HG03558 (cell line): ENCODE measurements around the gene SIPA1L3.

ENCODE experiments used
- ATAC-seq: cut with Tn5 transposase; IDR thresholded peaks from one replicate; pipeline ENCODE4 v1.9.1; 2021; ENCODE audit warnings: moderate number of reproducible peaks; ENCODE audit not compliant: unreplicated experiment; ENCODE audit errors: extremely low read depth

The SIPA1L3 gene

GRCh38 chr19:37973666-37974065, 66.7 kb downstream of the SIPA1L3 start:
- ATAC-seq = no peak

GRCh38 chr19:37975071-37975470, 68.1 kb downstream of the SIPA1L3 start:
- ATAC-seq = no peak

DNA sequence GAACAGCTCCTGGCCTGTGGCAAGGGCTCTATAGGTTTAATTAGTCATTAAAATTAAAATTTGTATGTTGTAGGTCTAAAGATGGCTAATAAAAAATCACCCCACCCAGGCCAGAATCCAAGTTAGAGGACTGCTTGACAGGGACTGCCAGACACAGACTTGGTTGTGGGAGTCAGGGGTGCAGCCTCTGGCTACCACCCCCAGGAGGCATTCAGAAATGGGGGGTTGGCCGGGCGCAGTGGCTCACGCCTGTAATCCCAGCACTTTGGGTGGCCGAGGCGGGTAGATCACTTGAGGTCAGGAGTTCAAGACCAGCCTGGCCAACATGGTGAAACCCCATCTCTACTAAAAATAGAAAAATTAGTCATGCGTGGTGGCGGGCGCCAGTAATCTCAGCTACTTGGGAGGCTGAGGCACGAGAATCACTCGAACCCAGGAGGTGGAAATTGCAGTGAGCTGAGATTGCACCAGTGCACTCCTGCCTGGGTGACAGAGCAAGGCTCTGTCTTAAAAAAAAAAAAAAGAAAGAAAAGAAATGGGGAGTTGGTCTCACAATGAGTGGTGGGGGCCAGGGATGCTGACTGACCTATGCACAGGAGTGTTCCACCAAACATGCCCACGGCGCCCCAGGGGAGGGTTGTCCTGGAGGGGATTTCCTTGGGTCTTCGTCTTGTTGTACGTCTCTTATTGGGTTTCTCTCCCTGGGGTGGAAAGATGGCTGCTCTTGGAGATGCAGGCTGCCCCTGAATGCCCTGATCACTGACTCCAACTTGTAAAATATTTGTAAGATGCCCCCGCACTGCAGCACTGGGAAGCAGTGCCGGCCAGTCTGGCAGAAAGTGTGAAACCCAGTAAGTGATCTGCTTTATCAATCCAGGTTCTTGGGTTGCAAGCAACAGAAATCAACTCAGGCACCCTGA, 68.8 kb downstream of the SIPA1L3 start:
- ATAC-seq = no peak

DNA sequence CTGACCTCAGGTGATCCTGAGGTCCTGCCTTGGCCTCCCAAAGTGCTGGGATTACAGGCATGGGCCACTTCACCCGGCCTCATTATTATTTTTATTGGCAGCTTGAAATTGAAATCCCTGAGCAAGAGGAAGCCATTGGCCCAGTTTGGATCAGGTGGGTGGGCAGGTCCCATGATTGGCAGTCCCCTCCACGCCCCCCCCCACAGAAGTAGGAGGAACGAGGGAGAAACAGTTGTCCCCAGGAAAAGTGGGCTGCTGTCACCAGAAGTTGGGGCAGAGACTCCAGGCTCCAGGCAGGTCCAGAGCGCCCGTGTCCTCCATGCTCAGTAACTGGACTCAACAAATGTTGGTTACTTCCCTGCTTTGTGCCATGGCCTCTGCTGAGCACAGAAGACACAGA, 70.4 kb downstream of the SIPA1L3 start:
- no peak for ATAC-seq

GRCh38 chr19:37977992-37978391, 71.0 kb downstream of the SIPA1L3 start:
- no peak for ATAC-seq

- no peak for ATAC-seq
Measured at GRCh38 chr19:37979547-37980082, 72.6 kb downstream of the SIPA1L3 start.

GRCh38 chr19:37980419-37981170, 73.6 kb downstream of the SIPA1L3 start:
- no peak for ATAC-seq

- ATAC-seq = no peak
Measured at GRCh38 chr19:37981785-37982475, 74.9 kb downstream of the SIPA1L3 start.

DNA sequence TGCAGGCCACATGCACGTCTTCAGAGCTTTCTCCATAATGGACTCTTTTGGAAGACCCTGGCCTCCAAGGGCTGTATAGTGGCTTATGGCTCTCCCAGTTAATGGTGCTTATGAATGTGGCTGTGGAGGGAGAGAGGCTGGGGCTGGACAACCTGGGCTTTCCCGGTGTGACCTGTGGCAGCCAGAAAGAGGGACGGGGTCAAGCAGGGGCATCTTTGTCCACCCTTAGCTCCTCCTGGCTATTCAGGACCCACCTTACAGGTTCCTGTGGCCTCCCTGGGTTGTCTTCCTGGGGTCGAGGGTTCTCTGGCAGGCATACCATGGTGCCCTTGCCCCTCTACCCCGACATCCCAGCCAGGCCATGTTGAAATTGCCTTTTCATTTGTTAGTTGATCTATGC, 75.6 kb downstream of the SIPA1L3 start:
- ATAC-seq = no peak

DNA sequence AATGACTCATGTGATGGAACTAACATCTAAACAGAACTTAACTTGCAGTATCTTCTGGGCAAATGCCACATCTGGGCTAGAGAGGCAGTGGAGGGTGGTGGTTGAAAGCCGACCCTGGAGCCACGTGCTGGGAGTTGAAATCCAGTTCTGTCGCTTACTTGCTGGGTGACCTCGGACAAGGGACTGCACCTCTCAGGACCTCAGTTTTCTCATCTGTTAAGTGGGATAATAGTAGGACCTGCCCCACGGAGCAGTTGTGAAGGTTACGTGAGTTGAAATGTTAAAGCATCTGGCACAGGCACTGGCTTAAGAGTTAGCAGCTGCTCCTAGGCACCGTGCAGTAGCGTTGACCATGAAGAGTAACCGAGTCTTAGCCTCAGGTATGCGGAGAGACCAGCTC, 76.1 kb downstream of the SIPA1L3 start:
- ATAC-seq = no peak

GRCh38 chr19:37983916-37984315, 76.9 kb downstream of the SIPA1L3 start:
- no peak for ATAC-seq

DNA sequence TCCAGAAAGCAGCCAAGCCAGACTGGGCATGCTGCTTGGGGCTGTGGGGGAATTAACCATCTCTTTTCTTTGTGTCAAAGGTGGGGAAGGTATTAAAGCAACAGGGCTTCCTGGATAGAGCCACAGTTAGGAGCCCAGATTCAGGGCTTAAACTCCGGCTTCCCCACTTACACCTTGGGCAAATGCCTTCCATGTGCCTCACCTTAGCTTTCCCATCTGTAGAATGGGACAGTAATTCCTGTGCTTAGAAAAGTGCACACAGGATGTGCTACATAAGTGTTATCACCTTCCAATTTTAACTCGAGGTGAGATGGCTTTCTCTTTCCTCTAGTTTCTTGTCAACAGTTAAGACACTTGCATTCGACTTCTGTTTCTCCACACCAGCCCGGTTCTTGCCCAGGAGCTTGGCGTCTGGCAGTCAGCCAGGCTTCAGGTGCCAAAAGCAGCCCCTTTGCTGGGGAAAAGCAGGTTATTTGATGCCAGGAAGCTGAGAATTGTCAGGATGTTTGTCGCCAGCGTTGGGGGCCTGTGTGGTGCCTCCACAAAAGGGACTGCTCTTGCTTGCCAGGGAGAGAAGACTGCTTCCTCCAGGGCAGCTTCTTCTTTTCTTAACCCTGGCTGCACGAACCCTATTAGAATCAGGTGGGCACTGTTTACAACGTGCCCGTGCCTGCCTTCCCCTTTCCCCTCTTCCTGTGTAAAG, 79.2 kb downstream of the SIPA1L3 start:
- no peak for ATAC-seq

- no peak for ATAC-seq
Measured at GRCh38 chr19:37987356-37988332, 80.6 kb downstream of the SIPA1L3 start.

DNA sequence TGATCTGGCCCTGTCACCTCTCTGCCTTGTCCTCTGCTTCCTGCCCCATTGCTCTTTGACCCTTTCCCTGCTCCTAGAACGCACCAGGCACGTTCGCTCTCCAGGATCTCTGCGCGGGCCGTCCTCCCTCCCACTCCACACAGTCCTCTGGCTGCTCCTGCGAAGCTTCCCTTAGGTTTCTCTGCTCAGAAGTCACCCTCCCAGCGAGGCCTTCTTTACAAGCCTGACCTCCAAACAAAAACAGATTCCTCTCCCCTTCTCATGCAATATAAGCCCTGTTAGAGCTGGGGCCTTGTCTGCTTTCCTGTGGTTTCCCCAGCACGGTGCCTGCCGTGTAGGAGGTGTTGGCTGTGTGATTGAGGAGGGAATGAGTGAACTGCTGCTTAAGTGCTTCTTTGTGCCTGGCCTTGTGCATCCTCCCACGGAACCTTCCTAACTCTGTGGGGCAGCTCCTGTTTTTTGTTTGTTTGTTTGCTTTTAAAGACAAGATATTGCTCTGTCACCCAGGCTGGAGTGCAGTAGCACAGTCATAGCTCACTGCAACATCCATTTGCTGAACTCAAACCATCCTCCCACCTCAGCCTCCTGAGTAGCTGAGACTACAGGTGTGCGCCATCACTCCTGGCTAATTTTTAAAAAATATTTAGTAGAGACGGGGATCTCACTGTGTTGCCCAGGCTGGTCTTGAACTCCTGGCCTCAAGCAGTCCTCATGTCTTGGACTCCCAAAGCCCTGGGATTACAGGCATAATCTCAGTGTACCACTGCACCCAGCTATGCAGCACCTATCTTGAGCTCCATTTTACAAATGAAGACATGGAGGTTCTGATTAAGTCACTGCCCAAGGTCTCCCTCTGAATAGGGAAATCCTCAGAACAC, 82.0 kb downstream of the SIPA1L3 start:
- ATAC-seq = no peak

DNA sequence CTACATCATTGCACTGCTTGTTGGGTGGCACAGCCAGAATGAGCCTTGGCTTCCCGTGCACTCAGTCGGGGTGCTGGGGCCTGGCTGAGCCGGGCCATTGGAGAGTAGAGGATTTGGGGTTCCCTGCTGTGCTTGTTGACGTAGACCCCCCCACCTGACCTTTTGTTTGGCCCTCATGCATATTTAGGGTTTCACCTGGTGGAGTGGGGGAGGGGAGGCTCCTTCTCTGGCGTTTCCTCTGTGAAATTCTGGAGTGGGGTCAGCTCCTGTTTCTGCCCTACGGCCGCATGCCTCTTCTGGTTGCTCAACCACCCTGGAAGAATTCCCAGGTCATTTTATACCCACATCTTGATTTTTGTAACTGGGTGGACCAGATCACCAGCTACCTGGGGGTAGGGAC, 82.8 kb downstream of the SIPA1L3 start:
- no peak for ATAC-seq

DNA sequence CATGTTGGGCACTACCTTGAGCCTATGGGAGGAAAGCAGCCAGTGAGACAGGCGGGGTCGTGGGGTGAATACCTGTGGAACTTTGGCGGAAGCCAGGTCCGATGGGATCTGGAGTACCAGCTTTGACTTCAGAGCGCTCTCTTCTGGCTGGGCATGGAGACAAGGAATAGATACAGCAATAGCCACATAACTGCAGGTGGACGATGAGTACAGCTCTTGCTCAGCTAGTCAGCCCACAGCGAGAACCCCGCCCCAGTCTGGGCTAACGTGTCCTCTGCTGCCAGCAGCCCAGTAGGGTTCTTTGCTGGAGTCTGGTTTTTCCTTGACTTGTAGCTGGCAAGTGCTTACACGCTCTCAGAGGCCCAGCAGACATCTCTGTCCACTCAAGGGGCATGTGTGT, 83.4 kb downstream of the SIPA1L3 start:
- no peak for ATAC-seq

GRCh38 chr19:37991176-37991835, 84.3 kb downstream of the SIPA1L3 start:
- no peak for ATAC-seq
